Body of pancreas (tissue), 4 donors: ENCODE measurements around the gene GNB3. TPM values are rescaled to one million over a fixed set of nuclear protein-coding genes. Genes with fewer than 3 reads are reported as not detected.
"Not testable (repeated sequence)": the region's sequence is repeated elsewhere in the genome, so short reads cannot be mapped to it uniquely, and the experiment has no call there.

Source experiments
- ATAC-seq: fragments of 150-250 bp; one replicate; pipeline ENCODE4 v1.9.1; 2016
- DNase-seq, 4 donors: peaks; one replicate each; pipeline ENCODE4 v3.0.0-alpha.2; 2019
- H3K27ac ChIP-seq, 4 donors: fragments of 200-600 bp; sonication (generic); 1 replicate in 3 of 4; 2 replicates in 1 of 4; pipeline versions ENCODE4 v1.5.1 to v1.6.1; 2016 to 2019; ENCODE audit warnings: mild to moderate bottlenecking in 1 of 4, mixed read lengths in 1 of 4, moderate library complexity in 1 of 4
- H3K27me3 ChIP-seq, 2 donors: fragments of 200-600 bp; sonication (generic); one replicate each; pipeline ENCODE4 v1.6.0; 2016; ENCODE audit warnings: mild to moderate bottlenecking in 1 of 2
- H3K36me3 ChIP-seq, 2 donors: fragments of 200-600 bp; sonication (generic); replicated peaks in 1 of 2; 2 replicates each; pipeline ENCODE4 v1.5.1; 2016; ENCODE audit warnings: low read depth in 2 of 2; ENCODE audit not compliant: insufficient read depth in 1 of 2
- H3K4me1 ChIP-seq: fragments of 200-600 bp; sonication (generic); one replicate; pipeline ENCODE4 v1.6.0; 2016
- H3K4me3 ChIP-seq, 2 donors: fragments of 200-600 bp; sonication (generic); 1 replicate in 1 of 2; 2 replicates in 1 of 2; pipeline ENCODE4 v1.5.1; 2016 to 2019
- H3K9me3 ChIP-seq, 3 donors: fragments of 200-600 bp; sonication (generic); 1 replicate in 2 of 3; 2 replicates in 1 of 3; pipeline ENCODE4 v1.5.1; 2016
- CTCF ChIP-seq, 7 experiments: fragments of 450-650 bp in 4 of 7; fragments of 200-600 bp in 3 of 7; sonication (generic) in 3 of 7; IDR thresholded peaks; one replicate each; pipeline ENCODE4 v1.5.1; 2016 to 2019; ENCODE audit warnings: antibody characterized with exemption in 7 of 7
- POLR2A ChIP-seq, 3 donors: fragments of 450-650 bp; IDR thresholded peaks; one replicate each; pipeline ENCODE4 v1.6.1; 2016; ENCODE audit warnings: antibody characterized with exemption in 3 of 3, mild to moderate bottlenecking in 2 of 3
- WGBS, 2 donors: methylation state at CpG; one replicate each; pipeline ENCODE4 v1.1.5; 2017; 5-methylcytosine and 5-hydroxymethylcytosine counted together
- intact Hi-C: fragments of 100-400 bp; cut with DNase I; formaldehyde crosslinking; loops from one replicate; pipeline ENCODE4 v1.15.1; 2023
- total RNA-seq, 2 donors: library from RNA; depleted of rRNA; stranded (reverse); fragments of >200 nt; gene quantifications; one replicate each; pipeline ENCODE4 v1.1.0, GENCODE V29; 2016

Gene GNB3
- total RNA-seq, 2 donors from 2014 or later: 0.33 to 0.52 TPM

GRCh38 chr12:6883683-6884082 is 43.0 kb downstream of the GNB3 start:
- H3K9me3 ChIP-seq: no peaks in the 10 kb centered on the region
- H3K36me3 ChIP-seq: no peaks in the 10 kb centered on the region
- TF ChIP-seq CTCF (IDR thresholded peaks at IDR 0.05): no peak
- TF ChIP-seq POLR2A (IDR thresholded peaks at IDR 0.05): no peak
- H3K4me1 ChIP-seq: peaks cover 8% of the 10 kb centered on the region
- 78 to 90% methylated on average over 9 to 11 of the region's 11 CpGs for WGBS, 2 donors
- H3K4me3 ChIP-seq: no peak overlapping the region
- ATAC-seq: no peak
- no peaks in the 10 kb centered on the region for H3K27me3 ChIP-seq
- intact Hi-C loops: no loop called here
- no peak overlapping the region for H3K27ac ChIP-seq
- no peak for DNase-seq

GRCh38 chr12:6884539-6884938 is 43.8 kb downstream of the GNB3 start:
- Histone ChIP-seq H3K4me3 (no peak overlapping the region), H3K9me3 (no peaks in the 10 kb centered on the region), H3K4me1 (peaks cover 8% of the 10 kb centered on the region), H3K27me3 (no peaks in the 10 kb centered on the region), H3K27ac (no peak overlapping the region), H3K36me3 (no peaks in the 10 kb centered on the region)
- no peak for DNase-seq
- ATAC-seq: no peak
- TF ChIP-seq CTCF (IDR thresholded peaks at IDR 0.05) (no peak), POLR2A (IDR thresholded peaks at IDR 0.05) (no peak)
- 74 to 84% methylated on average over 22 of the region's 22 CpGs for WGBS, 2 donors
- intact Hi-C loops: no loop called here

GRCh38 chr12:6886206-6886999 is 45.7 kb downstream of the GNB3 start:
- H3K4me1 ChIP-seq, H3K4me3 ChIP-seq, intact Hi-C loops, H3K36me3 ChIP-seq, H3K9me3 ChIP-seq, DNase-seq, H3K27ac ChIP-seq, H3K27me3 ChIP-seq, ATAC-seq: not testable (repeated sequence)
- 56 to 72% methylated on average over 11 to 13 of the region's 15 CpGs for WGBS, 2 donors

- H3K27ac ChIP-seq: no peak overlapping the region
- peaks cover 10% of the 10 kb centered on the region for H3K4me1 ChIP-seq
- intact Hi-C loops: no loop called here
- H3K36me3 ChIP-seq: no peaks in the 10 kb centered on the region
- 74 to 82% methylated on average over 8 of the region's 8 CpGs for WGBS, 2 donors
- no peak for DNase-seq
- H3K9me3 ChIP-seq: no peaks in the 10 kb centered on the region
- no peak overlapping the region for H3K4me3 ChIP-seq
- TF ChIP-seq CTCF (IDR thresholded peaks at IDR 0.05) (no peak), POLR2A (IDR thresholded peaks at IDR 0.05) (no peak)
- no peak for ATAC-seq
- no peaks in the 10 kb centered on the region for H3K27me3 ChIP-seq
Measured at GRCh38 chr12:6887460-6887859, 46.7 kb downstream of the GNB3 start.

GRCh38 chr12:6888360-6888759 is 47.6 kb downstream of the GNB3 start:
- Histone ChIP-seq H3K27ac (no peak overlapping the region), H3K27me3 (no peaks in the 10 kb centered on the region), H3K36me3 (no peaks in the 10 kb centered on the region), H3K4me1 (peaks cover 10% of the 10 kb centered on the region), H3K4me3 (no peak overlapping the region), H3K9me3 (no peaks in the 10 kb centered on the region)
- no peak for DNase-seq
- WGBS, 2 donors: 78 to 85% methylated on average over 2 of the region's 2 CpGs
- TF ChIP-seq POLR2A (IDR thresholded peaks at IDR 0.05): no peak
- TF ChIP-seq CTCF (IDR thresholded peaks at IDR 0.05): no peak
- intact Hi-C loops: no loop called here
- no peak for ATAC-seq

- H3K27ac ChIP-seq: not testable (repeated sequence)
Measured at GRCh38 chr12:6888794-6889193, 48.1 kb downstream of the GNB3 start.

GRCh38 chr12:6889775-6890573 is 49.2 kb downstream of the GNB3 start:
- ATAC-seq, DNase-seq, intact Hi-C loops, H3K4me3 ChIP-seq, H3K4me1 ChIP-seq, H3K9me3 ChIP-seq, H3K36me3 ChIP-seq, H3K27me3 ChIP-seq: not testable (repeated sequence)
- H3K27ac ChIP-seq: peak overlapping the region in 2 of 4 donors; percentile 86 to 95
- 82 to 91% methylated on average over 17 to 21 of the region's 21 CpGs for WGBS, 2 donors

More at GRCh38 chr12:6888794-6889193, 48.1 kb downstream of the GNB3 start:
- H3K4me3 ChIP-seq, DNase-seq, H3K4me1 ChIP-seq, H3K9me3 ChIP-seq, H3K27me3 ChIP-seq, H3K36me3 ChIP-seq, ATAC-seq, intact Hi-C loops: not testable (repeated sequence)
- WGBS, 2 donors: 56 to 58% methylated on average over 7 of the region's 7 CpGs
